ENCODE results near the gene CYB561D2.
A peak's percentile ranks its signal among the peaks of the same experiment; 100 is the strongest.

Gene CYB561D2

GRCh38 chr3:50370594-50370993 is 19.9 kb downstream of the CYB561D2 start:
- Histone ChIP-seq H3K27me3 (replicated peaks) (no peaks in the 10 kb centered on the region), H3K36me3 (replicated peaks) (no peaks in the 10 kb centered on the region), H3K4me3 (ENCODE audit: low read depth, low read length) (no peak overlapping the region), H3K27ac (no peak overlapping the region)
- in situ Hi-C loops (cut with HindIII; ENCODE audit: low pct_ligation_motif_present, low sequenced_read_pairs) = no loop called here
- peak; percentile 38 for DNase-seq
- TF ChIP-seq CTCF (IDR thresholded peaks at IDR 0.05; ENCODE audit: low read depth, low read length, missing control alignments) = peak; percentile 49

- no peak for DNase-seq
- Histone ChIP-seq H3K4me3 (ENCODE audit: low read depth, low read length) (no peak overlapping the region), H3K36me3 (replicated peaks) (no peaks in the 10 kb centered on the region), H3K27ac (no peak overlapping the region), H3K27me3 (replicated peaks) (no peaks in the 10 kb centered on the region)
- in situ Hi-C loops (cut with HindIII; ENCODE audit: low pct_ligation_motif_present, low sequenced_read_pairs) = no loop called here
- no peak for TF ChIP-seq CTCF (IDR thresholded peaks at IDR 0.05; ENCODE audit: low read depth, low read length, missing control alignments)
Measured at GRCh38 chr3:50371133-50371685, 20.5 kb downstream of the CYB561D2 start.

GRCh38 chr3:50372349-50372748 is 21.7 kb downstream of the CYB561D2 start:
- TF ChIP-seq CTCF (IDR thresholded peaks at IDR 0.05; ENCODE audit: low read depth, low read length, missing control alignments) = no peak
- H3K36me3 ChIP-seq (replicated peaks) = no peaks in the 10 kb centered on the region

GRCh38 chr3:50373146-50374051 is 22.7 kb downstream of the CYB561D2 start:
- no peak for DNase-seq
- H3K4me3 ChIP-seq (ENCODE audit: low read depth, low read length) = no peak overlapping the region
- H3K27ac ChIP-seq = no peak overlapping the region
- H3K27me3 ChIP-seq (replicated peaks) = no peaks in the 10 kb centered on the region
- in situ Hi-C loops (cut with HindIII; ENCODE audit: low pct_ligation_motif_present, low sequenced_read_pairs) = no loop called here
- no peak for TF ChIP-seq CTCF (IDR thresholded peaks at IDR 0.05; ENCODE audit: low read depth, low read length, missing control alignments)
- no peaks in the 10 kb centered on the region for H3K36me3 ChIP-seq (replicated peaks)

More at GRCh38 chr3:50372349-50372748, 21.7 kb downstream of the CYB561D2 start:
- in situ Hi-C loops (cut with HindIII; ENCODE audit: low pct_ligation_motif_present, low sequenced_read_pairs) = no loop called here
- DNase-seq = no peak
- H3K27me3 ChIP-seq (replicated peaks) = no peaks in the 10 kb centered on the region
- H3K4me3 ChIP-seq (ENCODE audit: low read depth, low read length) = no peak overlapping the region
- H3K27ac ChIP-seq = no peak overlapping the region

GRCh38 chr3:50374363-50375257 is 23.9 kb downstream of the CYB561D2 start:
- no peak overlapping the region for H3K4me3 ChIP-seq (ENCODE audit: low read depth, low read length)
- no peak for DNase-seq
- H3K36me3 ChIP-seq (replicated peaks) = no peaks in the 10 kb centered on the region
- in situ Hi-C loops (cut with HindIII; ENCODE audit: low pct_ligation_motif_present, low sequenced_read_pairs) = no loop called here
- H3K27me3 ChIP-seq (replicated peaks) = no peaks in the 10 kb centered on the region
- TF ChIP-seq CTCF (IDR thresholded peaks at IDR 0.05; ENCODE audit: low read depth, low read length, missing control alignments) = no peak
- H3K27ac ChIP-seq = no peak overlapping the region

All from brain microvascular endothelial cell (primary cell).